UCSD-AML1 (cell line): Measurements from ENCODE around the gene CFAP99.

Experiments
- DNase-seq: peaks from one replicate; lab custom pipeline; 2025; ENCODE audit not compliant: unreplicated experiment; lab: John Stamatoyannopoulos, UW

Gene CFAP99

GRCh38 chr4:2409381-2409783 lies 9.4 kb upstream of the CFAP99 start:
- no peak for DNase-seq

GRCh38 chr4:2411786-2412510 lies 6.8 kb upstream of the CFAP99 start:
- DNase-seq, result no peak

- DNase-seq, result no peak
These were observed 6.2 kb upstream of the CFAP99 start for GRCh38 chr4:2412534-2412884.

- peak; percentile 93 for DNase-seq
These were observed 5.7 kb upstream of the CFAP99 start for GRCh38 chr4:2412885-2413716.

GRCh38 chr4:2413821-2414610 lies 4.7 kb upstream of the CFAP99 start:
- no peak for DNase-seq

GRCh38 chr4:2415213-2415612 lies 3.5 kb upstream of the CFAP99 start:
- no peak for DNase-seq

GRCh38 chr4:2415881-2416563 lies 2.7 kb upstream of the CFAP99 start:
- DNase-seq, result no peak

- peak; percentile 30 for DNase-seq
These were observed 2.1 kb upstream of the CFAP99 start for GRCh38 chr4:2416564-2417225.

GRCh38 chr4:2417226-2417764 lies 1.5 kb upstream of the CFAP99 start:
- DNase-seq, result no peak

- no peak for DNase-seq
These were observed 748 bp upstream of the CFAP99 start, which contains the start of gene ZFYVE28 for GRCh38 chr4:2417765-2418649. Gene ZFYVE28, minus strand, starts transcription at chr4:2418645. Its CDS starts 322 bp downstream, at chr4:2418323.

- DNase-seq, result no peak
These were observed 1.1 kb downstream of the CFAP99 start for GRCh38 chr4:2419814-2420213.

GRCh38 chr4:2421928-2422327 lies 3.2 kb downstream of the CFAP99 start:
- DNase-seq, result no peak

- DNase-seq, result no peak
These were observed 4.3 kb downstream of the CFAP99 start for GRCh38 chr4:2423066-2423465.

GRCh38 chr4:2423695-2424094 lies 4.9 kb downstream of the CFAP99 start:
- no peak for DNase-seq

- no peak for DNase-seq
These were observed 5.8 kb downstream of the CFAP99 start for GRCh38 chr4:2424581-2424980.

- DNase-seq, result no peak
These were observed 6.8 kb downstream of the CFAP99 start for GRCh38 chr4:2425386-2426068.

- DNase-seq, result no peak
These were observed 7.3 kb downstream of the CFAP99 start for GRCh38 chr4:2426069-2426397.

- no peak for DNase-seq
These were observed 8.0 kb downstream of the CFAP99 start for GRCh38 chr4:2426711-2427275.
